Head of caudate nucleus (tissue), 42 donors: Measurements from ENCODE around the gene WNT5B.

Experiments
- DNase-seq, 42 donors: peaks; one replicate each; pipeline versions ENCODE4 v3.0.0 to v3.0.0-alpha.2; 2020 to 2021; ENCODE audit warnings: mixed read lengths in 7 of 42
- intact Hi-C: fragments of 100-400 bp; cut with DNase I; formaldehyde crosslinking; loops from one replicate; pipeline ENCODE4 v1.15.0; 2022

WNT5B gene

DNA sequence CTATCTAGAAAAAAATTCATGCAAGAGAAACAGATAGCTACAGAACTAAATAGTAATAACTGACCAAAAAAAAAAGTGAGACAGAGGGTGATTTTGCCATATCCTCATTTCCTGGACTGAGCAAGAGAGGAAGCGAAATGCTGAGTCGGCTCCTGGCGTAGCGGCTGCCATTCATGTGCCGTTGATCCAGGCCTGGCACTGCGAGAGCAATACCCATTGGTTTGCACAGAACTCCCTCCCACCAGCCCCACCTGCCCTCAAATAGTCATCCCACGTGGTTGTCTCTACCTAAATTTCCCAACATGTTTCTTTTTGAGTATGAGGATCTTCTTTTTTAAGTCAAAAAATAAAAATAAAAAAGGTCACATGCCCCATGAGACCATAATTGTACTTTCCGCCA, 9.4 kb upstream of the WNT5B start:
- intact Hi-C loops: no loop called here
- DNase-seq: peak in 18 of 42 donors; percentile 15 to 69 (median 44)

DNA sequence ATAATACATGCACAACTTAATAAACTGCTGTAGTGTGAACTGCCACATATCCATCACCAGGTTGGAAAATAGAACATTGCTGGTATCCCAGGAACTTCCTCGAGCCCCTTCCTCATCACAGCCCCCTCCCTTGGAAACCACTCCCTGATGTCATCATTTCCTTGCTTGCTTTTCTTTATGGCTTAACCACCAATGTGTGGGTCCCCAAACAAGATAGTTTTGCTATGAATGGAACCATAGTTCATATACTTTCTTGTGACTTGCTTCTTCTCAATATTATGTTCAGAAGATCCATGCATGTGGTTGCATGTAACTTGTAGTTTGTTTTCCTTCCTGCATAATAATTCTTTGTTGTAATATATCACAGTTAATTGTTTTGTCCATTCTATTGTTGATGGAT, 8.9 kb upstream of the WNT5B start:
- intact Hi-C loops: no loop called here
- no peak for DNase-seq

DNA sequence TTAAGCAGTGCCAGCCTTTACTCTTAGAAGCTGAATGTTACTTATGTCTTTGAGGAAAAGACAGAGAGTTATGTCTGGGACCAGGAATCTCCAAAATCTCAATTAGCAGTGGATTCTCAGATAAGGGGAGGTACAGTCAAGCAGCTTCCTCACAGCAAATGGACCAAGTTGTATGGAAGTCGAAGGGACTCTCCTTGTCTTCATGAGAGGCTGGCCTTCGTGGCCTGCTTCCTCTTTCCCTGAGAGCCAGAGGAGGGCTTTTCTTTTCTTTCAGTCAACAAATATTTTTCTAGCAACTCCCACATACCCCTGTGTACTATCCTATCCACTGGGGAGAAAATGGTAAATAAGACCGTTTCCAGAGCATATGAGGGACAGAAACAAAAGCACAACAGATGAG, 6.6 kb upstream of the WNT5B start:
- intact Hi-C loops: no loop called here
- DNase-seq: no peak

DNA sequence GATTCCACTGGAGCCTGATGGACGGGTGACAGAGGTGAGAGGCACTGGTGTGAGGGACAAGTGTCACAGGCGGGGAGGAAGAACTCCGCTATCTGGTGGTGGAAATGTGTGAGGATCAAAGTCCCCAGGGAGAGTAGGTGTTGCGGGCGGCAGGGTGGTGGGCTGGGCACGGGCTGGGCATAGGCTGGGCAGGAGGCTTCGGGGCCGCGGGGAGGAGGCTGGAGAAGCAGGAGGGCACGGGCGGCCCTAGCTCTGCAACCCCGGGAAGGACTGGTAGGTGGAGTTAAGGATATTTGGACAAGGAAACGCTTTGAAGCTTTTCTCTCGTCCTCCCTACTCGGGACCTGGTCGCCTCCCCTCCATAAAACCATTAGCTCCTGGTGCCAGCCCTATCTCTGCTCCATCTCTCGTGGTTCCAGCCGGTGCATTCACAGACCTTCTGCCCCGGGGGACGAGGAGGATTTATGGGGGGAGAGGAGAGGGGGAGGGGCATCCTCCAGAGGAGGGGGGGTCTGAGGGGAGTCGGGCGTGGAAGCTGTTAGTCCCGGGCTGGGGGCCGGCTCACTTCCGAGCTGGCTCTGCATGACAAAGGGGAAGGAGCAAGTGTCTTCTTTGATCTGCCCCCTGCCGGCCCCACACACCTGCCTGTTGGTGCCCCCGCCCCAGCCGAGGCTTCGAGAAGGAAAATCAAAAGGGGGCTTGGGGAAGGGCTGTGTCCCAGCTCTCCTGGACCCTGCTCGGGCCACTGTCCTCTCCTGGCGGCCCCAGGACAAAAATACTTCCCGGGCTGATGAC, 504 bp downstream of the WNT5B start:
- intact Hi-C loops: no loop called here
- peak in 23 of 42 donors; percentile 19 to 61 (median 39) for DNase-seq

DNA sequence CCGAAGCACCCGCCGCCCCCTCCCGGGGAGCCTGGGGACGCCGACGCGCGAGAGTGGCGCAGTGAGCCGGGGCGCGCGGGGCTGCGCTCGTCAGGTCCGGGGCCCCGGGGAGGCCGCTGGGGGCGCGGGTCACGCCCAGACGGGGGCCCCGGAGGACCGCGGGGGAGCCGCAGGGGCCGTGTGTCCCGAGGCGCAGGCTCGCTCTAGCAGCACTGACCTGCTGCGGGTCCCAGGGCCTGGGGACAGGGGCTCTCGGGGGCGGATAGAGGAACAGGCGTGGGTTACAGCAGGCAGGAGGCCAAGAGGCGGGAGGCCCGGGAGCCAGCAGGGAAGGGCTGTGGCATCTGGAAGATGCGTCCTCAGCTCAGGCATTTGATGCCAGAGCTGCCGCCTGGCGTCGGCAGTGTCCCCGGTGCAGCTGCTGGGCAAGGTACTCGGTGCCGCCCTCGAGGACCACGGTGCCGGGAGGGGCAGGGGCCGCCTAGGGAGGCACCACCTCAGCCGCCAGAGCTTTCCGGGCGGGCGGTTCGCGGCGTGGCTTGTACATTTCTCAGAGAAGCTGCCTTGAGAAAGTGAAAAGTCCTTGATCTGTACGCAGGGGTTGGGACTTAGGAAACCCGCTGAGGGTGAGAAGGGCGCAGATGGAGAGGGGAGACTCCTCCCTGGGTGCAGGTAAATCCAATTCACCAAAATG, 1.2 kb downstream of the WNT5B start:
- peak; percentile 32 to 79 (median 63) for DNase-seq
- intact Hi-C loops: no loop called here

DNA sequence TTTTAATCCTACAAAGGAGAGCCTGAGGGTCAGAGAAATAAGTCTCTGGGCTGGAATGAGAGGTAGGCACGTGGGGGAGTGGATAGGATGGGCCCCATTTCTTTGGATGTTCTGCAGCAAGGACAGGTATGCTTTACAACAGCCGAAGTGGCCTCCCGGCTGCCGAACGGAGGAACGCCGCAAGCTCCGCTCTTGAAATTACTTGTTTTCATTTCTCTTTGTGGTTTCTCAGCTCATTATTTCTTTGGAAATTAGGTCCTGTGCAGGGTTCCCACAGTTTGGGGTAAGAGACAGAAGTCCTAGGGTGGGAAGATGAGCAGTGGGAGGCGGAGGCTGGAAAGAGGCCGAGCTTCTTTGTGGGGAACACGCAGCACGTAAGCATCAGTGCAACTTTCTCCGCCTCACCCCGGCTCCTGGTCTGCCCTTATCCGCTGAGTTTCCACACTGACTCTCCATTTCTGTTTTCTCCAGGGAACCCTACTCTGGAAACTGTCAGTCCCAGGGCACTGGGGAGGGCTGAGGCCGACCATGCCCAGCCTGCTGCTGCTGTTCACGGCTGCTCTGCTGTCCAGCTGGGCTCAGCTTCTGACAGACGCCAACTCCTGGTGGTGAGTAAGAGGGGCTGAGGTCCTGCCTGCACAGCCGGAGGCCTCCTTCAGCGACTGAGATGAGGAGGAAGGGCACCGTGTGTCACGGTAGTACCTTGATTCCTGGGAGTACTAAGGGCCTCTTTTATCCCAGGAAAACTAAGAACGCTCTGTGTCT, 2.0 kb downstream of the WNT5B start:
- no peak for DNase-seq
- intact Hi-C loops: no loop called here

DNA sequence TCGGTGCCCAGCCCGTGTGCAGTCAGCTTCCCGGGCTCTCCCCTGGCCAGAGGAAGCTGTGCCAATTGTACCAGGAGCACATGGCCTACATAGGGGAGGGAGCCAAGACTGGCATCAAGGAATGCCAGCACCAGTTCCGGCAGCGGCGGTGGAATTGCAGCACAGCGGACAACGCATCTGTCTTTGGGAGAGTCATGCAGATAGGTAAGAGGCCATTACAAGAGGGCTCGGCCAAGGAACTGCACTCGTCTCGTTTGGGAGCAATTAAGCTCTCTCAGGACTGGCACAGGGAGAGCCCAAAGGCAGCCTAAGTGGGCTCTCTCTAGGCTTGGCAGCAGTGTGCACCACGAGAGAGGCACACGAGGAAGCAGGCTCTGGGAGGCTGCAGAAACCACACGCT, 3.7 kb downstream of the WNT5B start:
- intact Hi-C loops: no loop called here
- DNase-seq: peak in 14 of 42 donors; percentile 18 to 56 (median 38)

DNA sequence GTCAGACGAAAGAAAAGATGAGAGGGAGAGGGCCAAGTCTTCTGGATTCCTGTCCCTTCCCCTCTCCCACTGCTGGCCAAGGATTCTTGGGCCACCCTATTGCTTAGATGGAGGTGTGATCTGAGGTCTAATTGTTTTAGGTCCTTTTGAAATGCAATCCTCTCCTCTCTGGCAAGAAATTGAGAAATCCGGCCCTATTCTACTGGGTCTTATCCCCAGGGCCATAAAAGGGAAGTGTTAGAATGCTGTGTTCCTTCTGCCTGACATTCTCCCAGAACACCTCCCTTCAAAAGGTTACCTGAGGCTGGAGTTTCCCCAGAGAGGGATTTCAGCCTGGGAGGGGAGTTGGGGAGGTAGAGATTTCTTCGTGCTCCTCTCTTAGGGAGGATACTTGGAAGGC, 4.4 kb downstream of the WNT5B start:
- intact Hi-C loops: no loop called here
- DNase-seq: no peak

DNA sequence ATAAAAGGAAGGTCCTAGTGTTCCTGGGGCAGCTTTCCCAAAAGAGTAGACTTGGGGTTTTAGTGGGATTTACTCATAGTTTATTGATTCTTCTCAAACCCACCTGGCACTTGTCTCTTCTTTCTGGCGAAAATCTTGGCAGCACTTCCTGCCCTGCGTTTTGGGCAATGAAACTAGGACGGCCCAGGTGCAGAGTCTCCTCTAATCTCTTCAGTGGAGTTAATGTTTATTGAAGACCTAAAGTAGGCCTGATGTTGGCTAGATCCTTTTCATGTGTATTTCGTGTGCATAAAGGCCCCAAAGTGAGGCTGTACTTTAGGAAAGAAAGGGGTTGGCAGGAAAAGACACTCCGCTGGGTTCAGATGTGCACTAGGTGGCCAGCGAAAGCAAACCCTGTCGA, 5.1 kb downstream of the WNT5B start:
- DNase-seq: no peak
- intact Hi-C loops: no loop called here

DNA sequence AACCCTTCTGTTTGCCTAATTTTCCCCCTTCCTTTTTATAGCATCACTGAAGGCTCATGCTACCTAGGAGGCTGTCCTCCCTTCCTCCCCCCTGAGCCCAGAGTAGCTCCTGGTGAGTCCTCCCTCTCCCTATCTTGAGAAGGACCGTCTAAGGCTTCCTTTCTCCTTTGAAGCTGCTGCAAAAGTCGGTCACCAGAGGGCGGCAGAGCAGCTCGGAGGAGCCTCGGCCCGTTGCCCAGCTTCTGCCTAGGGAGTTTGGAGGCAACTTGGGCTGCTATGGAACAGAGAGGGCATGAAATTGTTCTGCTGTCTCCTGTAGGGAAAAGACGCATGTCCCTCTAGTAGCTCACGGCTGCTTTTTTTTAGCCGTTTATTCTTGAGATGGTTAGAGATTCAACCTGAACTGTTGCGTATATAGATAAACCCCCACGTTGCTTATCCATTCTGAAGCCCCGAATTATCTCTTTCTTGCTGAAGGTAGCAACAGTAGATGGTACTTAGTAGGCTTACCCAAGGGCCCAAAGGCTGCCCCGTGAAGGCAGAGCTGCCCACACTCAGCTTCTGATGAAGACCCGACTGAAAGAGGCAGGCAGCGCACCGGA, 5.7 kb downstream of the WNT5B start:
- DNase-seq: peak; percentile 74 to 94 (median 88)
- intact Hi-C loops: no loop called here

DNA sequence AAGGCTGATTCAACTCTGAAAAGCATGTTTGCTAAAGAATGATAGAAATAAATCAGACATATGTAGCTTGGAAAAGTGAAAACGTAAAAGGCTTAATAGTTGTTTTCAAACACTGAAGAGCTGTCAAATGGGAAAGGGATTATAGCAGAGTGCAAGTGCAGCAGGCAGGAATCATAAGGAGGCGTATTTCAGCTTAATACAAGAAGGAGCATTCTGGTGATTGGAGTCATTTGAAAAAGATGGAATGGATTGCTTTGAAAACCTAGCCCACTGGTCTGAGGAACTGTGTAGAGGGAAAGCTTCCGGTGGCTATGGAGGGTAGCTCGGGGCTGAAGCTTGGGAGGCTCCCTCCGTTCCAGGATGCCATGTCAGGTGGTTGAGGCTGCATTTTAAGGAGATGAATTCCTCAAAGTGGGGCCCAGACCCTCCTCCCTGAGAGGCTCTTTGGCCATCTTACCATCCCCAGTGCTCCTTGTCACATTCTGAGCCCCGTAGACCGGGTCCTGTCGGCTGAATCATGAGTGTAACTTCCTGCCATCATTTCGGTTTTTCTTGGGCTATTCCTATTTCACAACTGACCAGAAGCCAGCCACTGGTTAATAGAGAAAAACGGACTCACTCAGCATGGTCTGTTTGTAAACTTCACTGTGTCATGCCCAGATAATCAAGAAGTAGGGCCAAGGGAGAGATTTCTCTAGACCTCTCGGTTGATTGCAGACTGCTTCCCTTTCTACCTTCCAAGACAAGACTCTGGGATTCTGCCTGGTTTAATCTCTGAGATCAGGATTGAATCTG, 6.5 kb downstream of the WNT5B start:
- peak in 1 of 42 donors; percentile 17 for DNase-seq
- intact Hi-C loops: no loop called here

DNA sequence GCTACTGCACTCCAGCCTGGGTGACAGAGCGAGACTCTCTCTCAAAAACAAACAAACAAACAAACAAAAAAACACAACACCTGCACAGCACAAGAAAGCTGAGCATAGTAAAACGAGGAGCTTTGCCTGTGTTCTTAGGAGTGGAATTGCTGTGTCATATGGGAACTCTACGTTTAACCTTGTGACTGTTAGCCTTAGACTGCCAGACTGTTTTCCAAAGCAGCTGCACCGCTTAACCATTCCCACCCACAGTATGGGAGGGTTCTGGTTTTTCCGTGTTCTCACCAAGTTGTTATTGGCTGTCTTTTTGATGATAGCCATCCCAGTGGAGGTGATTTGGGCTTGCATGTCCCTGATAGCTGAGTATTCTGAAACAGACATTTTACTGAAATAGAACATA, 9.2 kb downstream of the WNT5B start:
- intact Hi-C loops: no loop called here
- DNase-seq: no peak

DNA sequence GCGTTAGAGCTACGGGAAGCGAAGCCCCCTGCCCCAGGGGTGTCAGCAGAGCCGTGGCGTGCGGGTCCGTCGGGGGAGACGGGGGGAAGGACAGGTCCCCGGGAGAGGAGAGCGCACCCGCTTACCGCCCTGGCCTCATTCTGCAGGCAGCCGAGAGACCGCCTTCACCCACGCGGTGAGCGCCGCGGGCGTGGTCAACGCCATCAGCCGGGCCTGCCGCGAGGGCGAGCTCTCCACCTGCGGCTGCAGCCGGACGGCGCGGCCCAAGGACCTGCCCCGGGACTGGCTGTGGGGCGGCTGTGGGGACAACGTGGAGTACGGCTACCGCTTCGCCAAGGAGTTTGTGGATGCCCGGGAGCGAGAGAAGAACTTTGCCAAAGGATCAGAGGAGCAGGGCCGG, 10.5 kb downstream of the WNT5B start:
- intact Hi-C loops: no loop called here
- no peak for DNase-seq

DNA sequence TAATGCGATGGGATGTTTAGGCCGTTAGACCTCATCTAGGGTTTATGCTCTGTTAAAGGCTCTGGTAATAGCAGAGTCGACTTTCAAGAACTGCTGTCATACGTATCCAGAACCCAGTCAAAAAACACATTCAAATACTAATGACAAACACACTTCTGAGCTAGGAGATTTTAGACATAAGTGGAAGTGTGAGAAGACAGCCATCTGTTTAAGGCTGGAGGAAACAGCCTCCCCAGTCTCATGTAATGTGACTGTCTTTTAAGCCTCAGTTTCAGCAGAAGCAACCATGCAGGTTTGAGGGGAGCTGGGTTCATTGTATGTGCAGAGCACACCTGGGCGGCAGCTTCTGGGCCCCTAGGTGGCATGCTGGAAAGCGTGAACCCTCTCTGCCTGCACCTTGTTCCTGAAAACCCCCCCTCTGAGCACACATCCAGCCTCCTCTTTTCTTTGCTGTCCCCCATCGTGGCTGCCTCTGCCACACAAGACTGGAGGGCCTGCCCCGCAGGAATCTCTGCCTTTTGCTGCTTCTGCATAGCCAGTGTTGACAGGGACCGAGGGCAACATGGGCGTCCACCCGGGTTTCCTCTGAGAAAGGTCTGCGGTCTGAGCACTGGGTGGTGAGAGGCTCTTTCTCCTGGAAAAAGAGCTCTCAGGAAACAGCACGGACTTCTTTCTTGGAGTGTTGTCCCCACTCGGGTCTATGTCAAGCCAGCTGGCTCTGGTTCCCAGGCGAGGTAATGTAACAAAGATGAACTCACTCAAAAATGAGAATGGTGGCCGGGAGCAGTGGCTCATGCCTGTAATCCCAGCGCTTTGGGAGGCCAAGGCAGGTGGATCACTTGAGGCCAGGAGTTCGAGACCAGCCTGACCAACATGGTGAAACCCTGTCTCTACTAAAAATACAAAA, 11.6 kb downstream of the WNT5B start:
- intact Hi-C loops: no loop called here

DNA sequence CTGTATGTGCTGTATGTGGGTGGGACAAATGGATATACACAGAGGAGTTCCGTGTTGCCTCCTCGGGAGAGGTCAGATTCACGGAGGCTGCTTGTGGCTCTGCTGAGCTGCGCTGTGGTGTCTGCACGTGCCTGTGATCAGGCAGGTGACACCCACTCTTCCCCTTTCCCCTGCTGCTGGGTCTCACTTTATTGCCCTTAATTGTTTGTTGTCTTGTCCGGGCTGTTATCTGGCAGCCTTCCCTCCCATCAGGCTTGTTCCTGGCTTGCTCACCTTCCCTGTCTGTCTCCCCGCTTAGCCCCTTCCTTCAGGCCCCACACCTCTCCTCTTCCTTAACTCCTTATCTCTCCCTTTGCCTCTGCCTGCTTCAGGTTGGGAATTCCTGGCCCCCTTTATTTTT, 13.5 kb downstream of the WNT5B start:
- DNase-seq: no peak
- intact Hi-C loops: no loop called here

More for the DNA sequence above, 11.6 kb downstream of the WNT5B start:
- DNase-seq: no peak

DNA sequence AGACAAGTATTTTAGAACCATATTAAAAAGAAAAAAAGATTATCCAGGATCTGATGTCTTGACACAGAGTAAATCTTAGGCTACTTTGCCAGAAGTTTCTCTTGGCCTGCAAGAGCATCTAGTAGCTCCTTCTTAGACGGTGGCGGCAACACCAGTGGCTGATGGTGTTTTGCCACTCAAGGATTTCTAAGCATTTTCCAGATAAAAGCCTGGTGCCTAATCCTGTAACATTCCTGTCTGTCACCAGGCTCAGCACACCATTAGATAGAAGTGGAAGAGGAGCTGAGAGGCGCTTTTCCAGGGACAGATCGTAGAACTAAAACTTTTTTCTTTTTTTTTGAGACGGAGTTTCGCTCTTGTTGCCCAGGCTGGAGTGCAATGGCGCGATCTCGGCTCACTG, 14.0 kb downstream of the WNT5B start:
- no peak for DNase-seq
- intact Hi-C loops: no loop called here

DNA sequence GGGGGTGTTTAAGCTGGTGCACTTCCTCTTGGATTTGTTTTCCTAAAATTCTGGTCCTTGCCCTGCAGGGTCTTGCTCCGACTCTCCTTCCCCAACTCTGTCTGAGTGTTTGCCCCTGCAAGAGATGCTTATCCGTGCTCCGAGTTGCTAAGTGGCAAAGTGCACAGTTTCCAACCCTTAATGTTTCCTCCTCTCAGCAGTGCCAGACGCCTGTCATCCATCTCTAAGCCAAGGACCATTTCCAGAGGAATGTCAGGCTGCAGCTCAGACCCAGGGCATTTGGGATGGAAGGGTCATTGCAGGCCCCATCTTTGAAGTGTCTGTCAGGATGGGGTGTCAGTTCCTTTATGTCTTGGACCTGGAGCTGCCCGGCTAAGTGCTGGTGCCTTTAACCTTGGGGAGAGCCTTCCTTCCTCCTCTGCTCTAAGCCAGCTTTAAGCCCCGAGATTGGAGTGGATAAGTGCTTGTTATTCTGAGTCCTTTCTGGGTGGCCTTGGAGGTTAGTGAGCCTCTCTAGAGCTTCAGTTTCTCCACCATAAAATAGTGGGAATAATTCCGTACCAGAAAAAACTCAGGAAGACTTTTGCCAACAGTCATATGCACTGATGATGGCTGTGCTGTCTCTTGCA, 15.0 kb downstream of the WNT5B start:
- no peak for DNase-seq
- intact Hi-C loops: no loop called here
